Spinal cord (tissue), 10 donors: ENCODE measurements around the gene PDE8B. TPM values are rescaled to one million over a fixed set of nuclear protein-coding genes. Genes with fewer than 3 reads are reported as not detected.

Experiments used
- DNase-seq, 6 donors: peaks; one replicate each; pipeline versions ENCODE4 v3.0.0 to v3.0.0-alpha.2; 2013 to 2015; ENCODE audit warnings: low spot score in 6 of 6, low read depth in 4 of 6
- H3K27ac ChIP-seq: one replicate; pipeline ENCODE4 v1.5.1; 2013; ENCODE audit warnings: low read depth, low read length, control low read depth
- H3K27me3 ChIP-seq: one replicate; pipeline ENCODE4 v1.6.1; 2013; ENCODE audit warnings: low read length; ENCODE audit not compliant: control insufficient read depth, insufficient read depth
- H3K36me3 ChIP-seq: one replicate; pipeline ENCODE4 v1.6.1; 2013; ENCODE audit warnings: low read length; ENCODE audit not compliant: control insufficient read depth, insufficient read depth
- H3K4me1 ChIP-seq: one replicate; pipeline ENCODE4 v1.6.1; 2013; ENCODE audit warnings: low read length; ENCODE audit not compliant: control insufficient read depth, insufficient read depth
- H3K4me3 ChIP-seq: one replicate; pipeline ENCODE4 v1.5.1; 2013; ENCODE audit warnings: low read depth, low read length, control low read depth
- H3K9me3 ChIP-seq: one replicate; pipeline ENCODE4 v1.6.1; 2013; ENCODE audit warnings: low read length; ENCODE audit not compliant: control insufficient read depth, insufficient read depth
- WGBS: methylation state at CpG from one replicate; pipeline ENCODE4 v1.1.5; 2013; ENCODE audit warnings: missing lambda C conversion rate; ENCODE audit not compliant: insufficient coverage; 5-methylcytosine and 5-hydroxymethylcytosine counted together
- polyA plus RNA-seq, 2 donors: library from polyadenylated mRNA; unstranded; fragments of 120-200 nt; gene quantifications; one replicate each; pipeline ENCODE4 v1.2.1, GENCODE V29; 2013; ENCODE audit not compliant: insufficient read length in 2 of 2
- total RNA-seq, 2 donors: library from RNA; depleted of rRNA in 1 of 2; stranded (reverse); fragments of 120-200 nt in 1 of 2; fragments of >200 nt in 1 of 2; gene quantifications; one replicate each; pipeline versions ENCODE4 v1.2.3 to v1.2.4, GENCODE V29; 2013 to 2014
- donor health status: healthy.

The PDE8B gene
- total and polyA plus RNA-seq, 4 donors, result 12.7 to 25.8 (median 20.6) TPM

GRCh38 chr5:77308154-77308960, 97.9 kb downstream of the PDE8B start:
- no peak overlapping the region for H3K27ac ChIP-seq
- no peak overlapping the region for H3K4me3 ChIP-seq
- no peak for DNase-seq
- no peaks in the 10 kb centered on the region for H3K36me3 ChIP-seq
- H3K27me3 ChIP-seq, result no peaks in the 10 kb centered on the region
- H3K9me3 ChIP-seq, result no peaks in the 10 kb centered on the region
- 74% methylated on average over 10 of the region's 12 CpGs for WGBS
- peaks cover 3% of the 10 kb centered on the region for H3K4me1 ChIP-seq

- WGBS, result 100% methylated on average over 1 of the region's 2 CpGs
- Histone ChIP-seq H3K4me3 (no peak overlapping the region), H3K4me1 (peaks cover 3% of the 10 kb centered on the region), H3K36me3 (no peaks in the 10 kb centered on the region), H3K27me3 (no peaks in the 10 kb centered on the region), H3K27ac (no peak overlapping the region), H3K9me3 (no peaks in the 10 kb centered on the region)
- no peak for DNase-seq
Measured at GRCh38 chr5:77309140-77309539, 98.7 kb downstream of the PDE8B start.

- H3K27ac ChIP-seq, result no peak overlapping the region
- no peak overlapping the region for H3K4me3 ChIP-seq
- no peaks in the 10 kb centered on the region for H3K4me1 ChIP-seq
- H3K27me3 ChIP-seq, result no peaks in the 10 kb centered on the region
- DNase-seq, result no peak
- H3K36me3 ChIP-seq, result no peaks in the 10 kb centered on the region
- H3K9me3 ChIP-seq, result no peaks in the 10 kb centered on the region
- WGBS, result 97% methylated on average over 3 of the region's 4 CpGs
Measured at GRCh38 chr5:77310494-77311213, 100.2 kb downstream of the PDE8B start.

- no peaks in the 10 kb centered on the region for H3K4me1 ChIP-seq
- H3K27ac ChIP-seq, result no peak overlapping the region
- no CpG with 5 or more reads among the region's 1 CpG for WGBS
- no peaks in the 10 kb centered on the region for H3K36me3 ChIP-seq
- DNase-seq, result no peak
- H3K27me3 ChIP-seq, result no peaks in the 10 kb centered on the region
- no peak overlapping the region for H3K4me3 ChIP-seq
- no peaks in the 10 kb centered on the region for H3K9me3 ChIP-seq
Measured at GRCh38 chr5:77311214-77311571, 100.7 kb downstream of the PDE8B start.

GRCh38 chr5:77312413-77312812, 101.9 kb downstream of the PDE8B start:
- H3K4me1 ChIP-seq, result no peaks in the 10 kb centered on the region
- no peak overlapping the region for H3K27ac ChIP-seq
- no CpG with 5 or more reads among the region's 1 CpG for WGBS
- H3K4me3 ChIP-seq, result no peak overlapping the region
- DNase-seq, result no peak
- no peaks in the 10 kb centered on the region for H3K9me3 ChIP-seq
- H3K36me3 ChIP-seq, result no peaks in the 10 kb centered on the region
- H3K27me3 ChIP-seq, result no peaks in the 10 kb centered on the region

GRCh38 chr5:77316871-77317661, 106.6 kb downstream of the PDE8B start:
- Histone ChIP-seq H3K27me3 (no peaks in the 10 kb centered on the region), H3K4me3 (no peak overlapping the region), H3K27ac (no peak overlapping the region), H3K4me1 (no peaks in the 10 kb centered on the region), H3K9me3 (no peaks in the 10 kb centered on the region), H3K36me3 (no peaks in the 10 kb centered on the region)
- no CpG with 5 or more reads among the region's 1 CpG for WGBS
- no peak for DNase-seq

GRCh38 chr5:77318060-77318459, 107.6 kb downstream of the PDE8B start:
- Histone ChIP-seq H3K9me3 (no peaks in the 10 kb centered on the region), H3K27me3 (no peaks in the 10 kb centered on the region), H3K36me3 (no peaks in the 10 kb centered on the region), H3K27ac (no peak overlapping the region), H3K4me3 (no peak overlapping the region), H3K4me1 (no peaks in the 10 kb centered on the region)
- no CpG with 5 or more reads among the region's 2 CpGs for WGBS
- DNase-seq, result no peak

- Histone ChIP-seq H3K36me3 (no peaks in the 10 kb centered on the region), H3K4me1 (no peaks in the 10 kb centered on the region), H3K27me3 (no peaks in the 10 kb centered on the region), H3K27ac (no peak overlapping the region), H3K4me3 (no peak overlapping the region), H3K9me3 (no peaks in the 10 kb centered on the region)
- WGBS, result 87% methylated on average over 3 of the region's 5 CpGs
- no peak for DNase-seq
Measured at GRCh38 chr5:77319117-77319804, 108.8 kb downstream of the PDE8B start.

GRCh38 chr5:77321793-77322394, 111.4 kb downstream of the PDE8B start:
- H3K4me1 ChIP-seq, result peaks cover 5% of the 10 kb centered on the region
- H3K4me3 ChIP-seq, result no peak overlapping the region
- no peak overlapping the region for H3K27ac ChIP-seq
- WGBS, result 60% methylated on average over 4 of the region's 4 CpGs
- no peak for DNase-seq
- H3K27me3 ChIP-seq, result no peaks in the 10 kb centered on the region
- H3K36me3 ChIP-seq, result no peaks in the 10 kb centered on the region
- H3K9me3 ChIP-seq, result no peaks in the 10 kb centered on the region
